Thymus (tissue), 11 donors: ENCODE measurements around the gene KIF19. TPM values are rescaled to one million over a fixed set of nuclear protein-coding genes. Genes with fewer than 3 reads are reported as not detected.
A peak's percentile ranks its signal among the peaks of the same experiment; 100 is the strongest.

Experiments
- DNase-seq, 9 donors: peaks; one replicate each; pipeline ENCODE4 v3.0.0-alpha.2; 2013; ENCODE audit warnings: low spot score in 9 of 9, low read depth in 6 of 9, missing footprints in 1 of 9
- H3K27ac ChIP-seq, 2 donors: one replicate each; pipeline ENCODE4 v1.5.1; 2013; ENCODE audit warnings: control low read depth in 1 of 2, low read depth in 1 of 2, low read length in 1 of 2, mild to moderate bottlenecking in 1 of 2, moderate library complexity in 1 of 2
- H3K27me3 ChIP-seq, 2 donors: one replicate each; pipeline ENCODE4 v1.5.1; 2013; ENCODE audit warnings: low read length in 1 of 2; ENCODE audit not compliant: control insufficient read depth in 2 of 2, insufficient read depth in 1 of 2
- H3K36me3 ChIP-seq, 2 donors: one replicate each; pipeline ENCODE4 v1.5.1; 2013; ENCODE audit warnings: low read length in 1 of 2, mild to moderate bottlenecking in 1 of 2, moderate library complexity in 1 of 2; ENCODE audit not compliant: control insufficient read depth in 2 of 2, insufficient read depth in 2 of 2
- H3K4me1 ChIP-seq, 2 donors: one replicate each; pipeline ENCODE4 v1.5.1; 2013; ENCODE audit warnings: low read length in 2 of 2; ENCODE audit not compliant: control insufficient read depth in 2 of 2, insufficient read depth in 2 of 2
- H3K4me3 ChIP-seq, 2 donors: one replicate each; pipeline ENCODE4 v1.5.1; 2013; ENCODE audit warnings: low read length in 2 of 2, control low read depth in 1 of 2, mild to moderate bottlenecking in 1 of 2
- H3K9me3 ChIP-seq, 2 donors: one replicate each; pipeline ENCODE4 v1.5.1; 2013; ENCODE audit warnings: low read length in 1 of 2, mild to moderate bottlenecking in 1 of 2; ENCODE audit not compliant: control insufficient read depth in 2 of 2, insufficient read depth in 1 of 2
- WGBS: extraction: QIAGEN DNeasy Blood & Tissue Kit; methylation state at CpG from one replicate; pipeline ENCODE4 v1.1.7; 2013; 5-methylcytosine and 5-hydroxymethylcytosine counted together
- polyA plus RNA-seq: library from polyadenylated mRNA; stranded (reverse); fragments of 200-250 nt; gene quantifications from one replicate; pipeline ENCODE4 v1.2.3, GENCODE V29; 2013
- total RNA-seq: library from RNA; stranded (reverse); fragments of 120-200 nt; gene quantifications from one replicate; pipeline ENCODE4 v1.2.4, GENCODE V29; 2013
- donor health status: healthy.

KIF19 gene
- total and polyA plus RNA-seq, 2 donors: 4.7 to 5.2 TPM

DNA sequence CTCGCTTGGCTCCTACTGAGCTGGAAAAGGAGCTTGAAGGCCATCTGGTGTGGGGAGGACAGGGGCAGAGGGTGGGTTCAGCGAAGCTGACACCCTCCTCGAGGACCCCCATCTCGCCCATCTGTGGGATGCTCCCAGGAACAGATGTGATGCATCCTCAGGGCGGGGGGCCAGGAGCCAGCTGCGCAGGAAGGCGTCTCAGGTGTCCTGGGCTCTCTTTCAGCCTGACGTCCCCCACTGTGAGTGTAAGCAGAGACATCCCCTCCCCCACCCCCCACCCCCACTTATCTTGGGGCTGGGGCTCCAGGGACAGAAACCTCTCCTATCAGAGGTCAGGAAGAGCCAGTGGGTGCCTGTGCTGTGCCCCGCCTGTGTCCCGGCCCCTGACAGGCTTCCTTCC is 16.2 kb downstream of the KIF19 start:
- peaks cover 0 to 28% of the 10 kb centered on the region in 2 donors for H3K27me3 ChIP-seq
- no peaks in the 10 kb centered on the region for H3K4me1 ChIP-seq
- no peak overlapping the region for H3K27ac ChIP-seq
- DNase-seq: no peak
- H3K9me3 ChIP-seq: no peaks in the 10 kb centered on the region
- WGBS: 93% methylated on average over 10 of the region's 10 CpGs
- no peak overlapping the region for H3K4me3 ChIP-seq
- no peaks in the 10 kb centered on the region for H3K36me3 ChIP-seq

DNA sequence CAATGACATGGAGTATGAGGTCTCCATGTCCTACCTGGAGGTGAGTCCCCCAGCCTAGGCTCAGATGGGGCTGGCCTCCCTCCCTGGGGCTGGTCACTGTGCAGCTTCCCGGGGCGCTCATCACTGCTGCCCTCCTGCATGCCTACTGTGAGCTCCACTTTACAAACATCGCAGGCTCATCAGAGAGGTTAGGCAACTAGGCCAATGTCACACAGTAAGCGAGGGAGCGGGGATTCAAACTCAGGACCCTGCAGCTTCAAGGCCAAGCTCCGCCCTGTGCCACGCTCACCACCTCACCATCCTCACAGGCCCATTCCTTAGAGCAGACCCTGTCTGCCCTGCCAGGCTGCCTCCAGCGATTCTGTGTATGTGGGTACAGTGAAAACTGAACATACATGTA is 17.1 kb downstream of the KIF19 start:
- Histone ChIP-seq H3K4me1 (no peaks in the 10 kb centered on the region), H3K36me3 (no peaks in the 10 kb centered on the region), H3K27me3 (peaks cover 0 to 31% of the 10 kb centered on the region in 2 donors), H3K9me3 (no peaks in the 10 kb centered on the region), H3K4me3 (no peak overlapping the region), H3K27ac (no peak overlapping the region)
- DNase-seq: no peak
- WGBS: 86% methylated on average over 8 of the region's 8 CpGs

DNA sequence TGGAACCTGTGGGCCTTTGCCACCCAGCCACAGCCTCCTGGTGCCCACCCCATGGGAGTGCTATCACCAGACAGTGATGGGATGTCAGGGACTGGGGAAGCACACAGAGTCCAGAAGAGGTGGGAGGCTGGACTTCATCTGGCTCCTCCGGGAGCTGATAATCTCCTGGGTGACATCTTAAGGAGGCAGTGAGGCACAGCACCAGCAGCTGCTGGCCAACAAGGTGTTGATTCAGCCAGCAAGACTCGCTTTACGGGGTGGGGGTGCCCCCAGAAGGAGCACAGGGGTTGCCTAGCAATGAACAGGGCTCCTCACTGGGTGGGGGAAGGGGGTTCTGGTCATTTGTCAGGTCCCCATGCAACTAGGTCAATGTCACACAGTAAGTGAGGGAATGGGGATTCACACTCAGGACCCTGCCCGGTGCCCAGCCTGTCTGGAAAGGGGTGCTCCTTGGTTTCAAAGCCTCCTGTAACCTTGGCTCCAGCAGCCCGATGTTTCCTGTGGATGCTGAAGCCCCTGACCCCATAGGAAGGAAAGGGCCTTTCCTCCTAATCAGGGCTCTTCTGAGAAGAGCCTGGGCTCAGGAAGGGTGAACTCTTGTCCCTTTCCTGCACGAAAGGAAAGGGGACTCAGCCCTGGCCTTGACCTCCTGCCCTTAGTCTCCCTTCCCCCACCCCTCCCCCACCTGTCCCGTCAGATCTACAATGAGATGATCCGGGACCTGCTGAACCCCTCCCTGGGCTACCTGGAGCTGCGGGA is 17.7 kb downstream of the KIF19 start:
- Histone ChIP-seq H3K36me3 (no peaks in the 10 kb centered on the region), H3K9me3 (no peaks in the 10 kb centered on the region), H3K27me3 (peaks cover 0 to 32% of the 10 kb centered on the region in 2 donors), H3K4me1 (no peaks in the 10 kb centered on the region), H3K4me3 (no peak overlapping the region), H3K27ac (no peak overlapping the region)
- WGBS: 86% methylated on average over 9 of the region's 9 CpGs
- DNase-seq: no peak

DNA sequence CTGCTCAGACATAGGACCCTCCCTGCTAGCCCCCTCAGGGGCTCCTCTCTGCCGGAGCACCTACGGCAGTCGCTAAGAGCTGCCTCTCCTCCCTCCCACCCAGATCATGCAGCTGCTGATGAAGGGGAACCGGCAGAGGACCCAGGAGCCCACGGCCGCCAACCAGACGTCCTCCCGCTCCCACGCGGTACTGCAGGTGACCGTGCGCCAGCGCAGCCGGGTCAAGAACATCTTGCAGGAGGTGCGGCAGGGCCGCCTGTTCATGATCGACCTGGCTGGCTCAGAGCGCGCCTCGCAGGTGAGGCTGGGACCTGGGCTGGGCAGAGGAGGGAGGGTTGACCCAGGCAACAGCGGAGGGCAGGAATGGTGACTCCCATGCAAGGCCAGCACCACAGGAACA is 18.6 kb downstream of the KIF19 start:
- Histone ChIP-seq H3K9me3 (no peaks in the 10 kb centered on the region), H3K4me3 (no peak overlapping the region), H3K27me3 (peaks cover 0 to 39% of the 10 kb centered on the region in 2 donors), H3K4me1 (no peaks in the 10 kb centered on the region), H3K27ac (no peak overlapping the region), H3K36me3 (no peaks in the 10 kb centered on the region)
- DNase-seq: no peak
- 95% methylated on average over 21 of the region's 21 CpGs for WGBS

DNA sequence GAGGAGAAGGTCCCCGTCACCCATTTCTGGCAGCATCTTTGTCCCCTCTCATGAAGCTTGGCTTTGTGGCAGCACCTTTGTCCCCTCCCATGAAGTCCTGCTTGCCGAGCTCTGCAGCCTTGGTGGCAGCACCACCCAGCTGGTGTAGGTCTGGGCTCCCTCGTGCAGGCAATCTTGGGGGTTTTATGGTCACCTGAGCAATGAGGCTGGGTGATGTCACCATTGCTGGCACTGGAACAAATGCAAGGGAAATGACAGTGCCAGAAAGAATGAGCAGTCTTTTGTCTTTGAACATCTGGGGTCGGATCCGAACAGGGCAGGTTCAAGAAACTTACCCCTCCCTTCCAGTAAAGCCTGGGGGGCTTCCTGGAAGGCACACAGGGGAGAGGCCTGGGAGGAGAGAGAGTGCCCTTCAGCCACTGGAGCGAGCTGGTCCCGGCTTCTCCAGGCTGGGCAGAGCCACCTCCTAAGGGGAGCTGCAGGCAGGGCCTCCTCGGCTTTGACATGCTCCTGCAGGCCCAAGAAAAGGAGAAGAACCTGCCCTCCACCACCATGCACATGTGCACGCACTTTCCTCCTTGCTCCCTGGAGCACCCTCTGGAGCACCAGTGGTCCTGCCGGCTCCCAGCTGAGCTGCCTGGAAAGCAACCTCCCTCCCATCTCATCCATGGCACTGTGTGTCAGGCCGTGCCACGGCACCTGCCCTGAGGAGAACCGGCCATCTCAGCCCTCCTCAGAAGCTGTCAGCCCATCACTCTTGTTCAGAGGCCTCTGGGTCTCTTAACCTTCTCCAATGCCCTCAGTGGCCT is 19.6 kb downstream of the KIF19 start:
- H3K4me3 ChIP-seq: no peak overlapping the region
- no peaks in the 10 kb centered on the region for H3K36me3 ChIP-seq
- DNase-seq: no peak
- H3K27ac ChIP-seq: no peak overlapping the region
- 84% methylated on average over 13 of the region's 13 CpGs for WGBS
- no peaks in the 10 kb centered on the region for H3K9me3 ChIP-seq
- peaks cover 3 to 46% of the 10 kb centered on the region in 2 donors for H3K27me3 ChIP-seq
- H3K4me1 ChIP-seq: no peaks in the 10 kb centered on the region

DNA sequence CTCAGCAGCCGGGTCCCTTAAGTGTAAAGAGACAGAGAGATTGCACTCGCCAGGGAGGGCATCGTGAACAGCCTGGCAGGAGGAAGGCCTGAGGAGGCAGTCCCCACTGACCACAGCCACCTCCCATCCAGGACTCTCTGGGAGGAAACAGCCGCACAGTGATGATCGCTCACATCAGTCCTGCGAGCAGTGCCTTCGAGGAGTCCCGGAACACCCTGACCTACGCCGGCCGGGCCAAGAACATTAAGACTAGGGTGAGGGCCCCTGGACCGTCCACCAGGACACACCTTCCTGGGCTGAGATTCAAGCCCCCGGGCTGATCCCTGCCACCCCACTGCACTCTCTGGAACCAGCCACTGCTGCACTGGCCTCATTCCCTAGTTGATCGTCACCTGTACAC is 21.6 kb downstream of the KIF19 start:
- H3K4me3 ChIP-seq: no peak overlapping the region
- H3K27me3 ChIP-seq: peaks cover 18 to 66% of the 10 kb centered on the region in 2 donors
- WGBS: 93% methylated on average over 14 of the region's 14 CpGs
- no peaks in the 10 kb centered on the region for H3K9me3 ChIP-seq
- DNase-seq: no peak
- H3K4me1 ChIP-seq: no peaks in the 10 kb centered on the region
- H3K27ac ChIP-seq: no peak overlapping the region
- no peaks in the 10 kb centered on the region for H3K36me3 ChIP-seq

DNA sequence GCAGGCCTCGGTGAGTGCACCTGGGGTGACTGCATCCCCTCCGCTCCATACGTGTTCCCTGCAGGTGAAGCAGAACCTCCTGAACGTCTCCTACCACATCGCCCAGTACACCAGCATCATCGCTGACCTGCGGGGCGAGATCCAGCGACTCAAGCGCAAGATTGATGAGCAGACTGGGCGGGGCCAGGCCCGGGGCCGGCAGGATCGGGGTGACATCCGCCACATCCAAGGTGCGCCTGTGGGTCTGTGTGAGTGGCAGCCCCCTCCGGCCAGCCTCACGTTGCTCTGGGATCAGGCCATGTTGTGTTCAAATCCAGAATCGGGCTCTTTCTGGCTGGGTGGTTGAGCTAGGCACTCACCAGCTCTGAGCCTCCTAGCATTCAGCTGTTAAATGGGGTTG is 23.1 kb downstream of the KIF19 start:
- H3K4me3 ChIP-seq: no peak overlapping the region
- DNase-seq: no peak
- no peaks in the 10 kb centered on the region for H3K36me3 ChIP-seq
- no peaks in the 10 kb centered on the region for H3K4me1 ChIP-seq
- 85% methylated on average over 19 of the region's 19 CpGs for WGBS
- H3K9me3 ChIP-seq: no peaks in the 10 kb centered on the region
- H3K27me3 ChIP-seq: peaks cover 31 to 78% of the 10 kb centered on the region in 2 donors
- no peak overlapping the region for H3K27ac ChIP-seq

DNA sequence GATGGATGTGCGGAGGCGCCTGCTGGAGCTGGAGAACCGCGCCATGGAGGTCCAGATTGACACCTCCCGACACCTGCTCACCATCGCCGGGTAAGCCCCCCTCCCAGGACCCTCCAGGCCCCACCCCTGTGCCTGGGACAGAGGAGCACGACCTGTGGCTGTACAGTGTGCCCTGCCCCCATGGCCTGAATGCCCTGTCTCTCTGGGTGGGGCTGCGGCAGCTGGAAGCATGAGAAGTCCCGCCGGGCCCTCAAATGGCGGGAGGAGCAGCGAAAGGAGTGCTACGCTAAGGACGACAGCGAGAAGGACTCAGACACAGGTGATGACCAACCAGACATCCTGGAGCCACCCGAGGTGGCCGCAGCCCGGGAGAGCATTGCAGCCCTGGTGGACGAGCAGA is 24.5 kb downstream of the KIF19 start:
- no peak overlapping the region for H3K4me3 ChIP-seq
- no peaks in the 10 kb centered on the region for H3K36me3 ChIP-seq
- H3K9me3 ChIP-seq: no peaks in the 10 kb centered on the region
- no peaks in the 10 kb centered on the region for H3K4me1 ChIP-seq
- DNase-seq: no peak
- peaks cover 45 to 81% of the 10 kb centered on the region in 2 donors for H3K27me3 ChIP-seq
- 90% methylated on average over 20 of the region's 20 CpGs for WGBS
- H3K27ac ChIP-seq: no peak overlapping the region

DNA sequence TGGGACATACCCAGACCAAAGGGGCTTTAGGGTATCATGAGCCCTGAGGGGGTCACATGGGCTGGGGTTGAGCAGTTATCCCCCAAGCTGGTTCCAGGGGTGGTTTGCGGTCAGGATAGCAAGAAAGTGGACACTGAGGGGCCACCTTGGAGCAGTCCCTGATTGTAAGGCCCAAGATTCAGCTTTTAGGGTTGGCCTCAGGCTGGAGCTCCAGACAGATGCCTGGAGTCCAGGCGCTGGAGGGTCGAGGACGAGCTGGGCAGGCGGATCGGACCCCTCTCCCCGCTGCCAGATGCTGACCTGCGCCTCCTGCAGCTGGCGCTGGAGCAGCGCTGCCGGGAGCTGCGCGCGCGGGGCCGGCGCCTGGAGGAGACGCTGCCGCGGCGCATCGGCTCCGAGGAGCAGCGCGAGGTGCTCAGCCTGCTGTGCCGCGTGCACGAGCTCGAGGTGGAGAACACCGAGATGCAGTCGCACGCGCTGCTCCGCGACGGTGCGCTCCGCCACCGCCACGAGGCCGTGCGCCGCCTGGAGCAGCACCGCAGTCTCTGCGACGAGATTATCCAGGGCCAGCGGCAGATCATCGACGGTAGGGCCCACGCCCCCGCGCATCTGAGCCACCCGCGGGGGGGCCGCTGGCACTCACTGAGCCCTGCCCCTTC is 25.7 kb downstream of the KIF19 start:
- no peaks in the 10 kb centered on the region for H3K36me3 ChIP-seq
- no peaks in the 10 kb centered on the region for H3K4me1 ChIP-seq
- H3K4me3 ChIP-seq: no peak overlapping the region
- H3K9me3 ChIP-seq: no peaks in the 10 kb centered on the region
- H3K27me3 ChIP-seq: peaks cover 57 to 88% of the 10 kb centered on the region in 2 donors
- H3K27ac ChIP-seq: no peak overlapping the region
- WGBS: 5% methylated on average over 55 of the region's 55 CpGs
- peak in 2 of 9 donors; percentile 23 for DNase-seq
